Measurements from ENCODE around the gene ZNF284.
A peak's percentile ranks its signal among the peaks of the same experiment; 100 is the strongest.
"Not testable (repeated sequence)": the region's sequence is repeated elsewhere in the genome, so short reads cannot be mapped to it uniquely, and the experiment has no call there.

ZNF284 gene

DNA sequence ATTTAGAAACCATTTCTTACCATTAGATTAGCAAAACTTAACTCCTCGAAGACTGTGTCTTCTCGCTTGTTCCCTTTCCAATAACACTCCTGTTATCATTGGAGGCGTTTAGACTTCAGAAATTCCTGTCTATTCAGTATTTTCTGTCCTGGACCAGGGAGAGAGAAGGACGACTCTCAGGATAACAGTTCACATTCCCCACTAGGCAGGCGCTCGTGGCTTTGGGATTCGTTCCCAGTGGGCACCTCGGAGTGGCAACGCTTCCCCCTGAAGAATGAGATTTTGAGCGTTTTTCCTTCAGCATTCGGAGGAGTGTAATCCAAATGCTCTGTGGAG is 40.8 kb downstream of the ZNF284 start:
- no peak for DNase-seq

DNA sequence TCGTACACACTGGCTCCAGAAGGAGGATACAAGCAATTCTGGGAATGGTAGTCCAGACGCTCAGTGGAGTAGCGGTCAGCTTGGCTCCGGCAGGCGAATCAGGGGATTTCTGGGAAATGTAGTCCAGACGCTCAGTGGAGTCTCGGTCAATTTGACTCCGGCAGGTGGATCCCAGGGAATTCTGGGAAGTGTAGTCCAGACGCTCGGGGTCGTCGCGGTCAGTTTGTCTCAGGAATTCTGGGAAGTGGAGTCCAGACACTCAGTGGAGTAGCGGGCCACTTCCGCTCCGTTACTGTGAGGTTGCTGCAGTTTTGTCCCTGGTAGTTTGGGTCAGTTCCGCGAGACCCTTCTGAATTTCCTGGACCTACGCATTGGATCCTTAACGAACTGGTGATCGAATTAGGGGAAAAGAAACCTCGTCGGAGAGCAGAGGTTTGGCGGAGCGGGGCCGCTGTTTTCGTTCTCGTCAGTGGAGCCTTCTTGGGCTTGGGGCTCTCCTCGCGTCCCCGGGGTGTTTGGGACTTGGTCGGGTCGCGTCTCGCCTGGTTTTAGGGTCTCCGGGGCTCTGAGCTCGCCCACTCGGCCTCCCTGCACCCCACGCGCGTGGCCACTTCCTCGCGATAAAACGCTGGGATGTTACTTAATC is 41.3 kb downstream of the ZNF284 start, which contains the start of gene ZNF225:
ZNF225 (plus strand) TSS at position 262 of the 646 bp plus-strand sequence. CDS start 2,429 bp downstream, outside the sequence.
- DNase-seq: peak; percentile 90

DNA sequence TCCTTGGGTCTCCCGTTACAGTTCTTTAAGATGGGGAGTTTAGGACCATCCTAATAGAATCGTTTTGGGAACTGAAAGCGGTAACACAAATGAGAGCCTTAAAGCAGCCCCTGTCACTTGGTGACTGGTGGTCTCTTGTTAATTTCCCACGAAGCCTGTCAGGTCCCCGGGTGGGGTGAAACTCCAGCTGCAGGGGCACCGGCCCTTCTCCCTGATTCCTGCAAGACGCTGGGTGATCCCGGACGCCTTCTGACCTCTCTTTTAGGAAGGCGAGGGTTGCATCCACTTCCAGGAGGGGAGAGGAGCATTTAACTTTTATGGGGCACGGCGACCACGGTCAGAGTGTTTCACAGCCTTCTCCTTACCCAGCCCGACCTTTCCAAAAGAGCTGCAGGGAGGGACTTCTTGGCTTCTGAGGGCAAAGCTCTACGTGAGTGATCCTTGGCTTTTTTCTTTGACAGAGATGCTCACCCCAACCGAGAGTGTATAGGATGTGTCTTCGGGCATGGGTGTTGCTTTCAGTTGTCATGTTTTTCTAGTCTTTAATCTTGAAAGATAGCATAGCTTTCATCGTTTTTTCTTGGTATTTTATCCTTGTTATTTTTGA is 41.9 kb downstream of the ZNF284 start:
- no peak for DNase-seq

DNA sequence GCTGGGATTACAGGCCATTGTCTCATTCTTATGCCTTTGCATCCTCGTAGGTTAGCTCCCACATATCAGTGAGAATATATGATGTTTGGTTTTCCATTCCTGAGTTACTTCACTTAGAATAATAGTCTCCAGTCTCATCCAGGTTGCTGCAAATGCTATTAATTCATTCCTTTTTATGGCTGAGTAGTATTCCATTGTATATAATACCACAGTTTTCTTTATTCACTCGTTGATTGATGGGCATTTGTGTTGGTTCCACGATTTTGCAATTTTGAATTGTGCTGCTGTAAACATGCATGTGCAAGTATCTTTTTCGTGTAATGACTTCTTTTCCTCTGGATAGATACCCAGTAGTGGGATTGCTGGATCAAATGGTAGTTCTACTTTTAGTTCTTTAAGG is 49.2 kb downstream of the ZNF284 start:
- not testable (repeated sequence) for DNase-seq

DNA sequence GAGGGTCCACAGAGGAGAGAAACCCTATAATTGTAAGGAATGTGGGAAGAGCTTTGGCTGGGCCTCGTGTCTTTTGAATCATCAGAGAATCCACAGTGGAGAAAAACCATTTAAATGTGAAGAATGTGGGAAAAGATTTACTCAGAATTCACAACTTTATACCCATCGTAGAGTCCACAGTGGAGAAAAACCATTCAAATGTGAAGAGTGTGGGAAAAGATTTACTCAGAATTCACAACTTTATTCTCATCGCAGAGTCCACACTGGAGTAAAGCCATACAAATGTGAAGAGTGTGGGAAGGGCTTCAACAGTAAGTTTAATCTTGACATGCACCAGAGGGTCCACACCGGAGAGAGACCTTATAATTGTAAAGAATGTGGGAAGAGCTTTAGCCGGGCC is 60.0 kb downstream of the ZNF284 start:
- no peak for DNase-seq

All from GOT3 (cell line).